Measurements from ENCODE around the gene INKA1.

GRCh38 chr3:49781415-49782199, 21.5 kb upstream of the INKA1 start:
- TF ChIP-seq CTCF (conservative IDR thresholded peaks at IDR 0.05; ENCODE audit: low read depth, low read length) (no peak), EZH2phosphoT487 (IDR thresholded peaks at IDR 0.05; ENCODE audit: borderline replicate concordance, low read length) (no peak)

Data from PC-3 (cell line).